Glutamatergic neuron (in vitro differentiated cells): Measurements from ENCODE around the gene WT1. TPM values are rescaled to one million over a fixed set of nuclear protein-coding genes. Genes with fewer than 3 reads are reported as not detected.

ENCODE experiments used
- DNase-seq: peaks from one replicate; pipeline ENCODE4 v3.0.0; 2022
- H3K27ac Mint-ChIP-seq: one replicate; pipeline ENCODE4 v1.8.0; 2020; ENCODE audit warnings: mild to moderate bottlenecking, mixed read lengths, inconsistent platforms; ENCODE audit not compliant: unreplicated experiment
- H3K27me3 Mint-ChIP-seq: one replicate; pipeline ENCODE4 v1.8.0; 2020; ENCODE audit warnings: mild to moderate bottlenecking, moderate library complexity, mixed read lengths, inconsistent platforms; ENCODE audit not compliant: unreplicated experiment
- H3K36me3 Mint-ChIP-seq: one replicate; pipeline ENCODE4 v1.8.0; 2020; ENCODE audit warnings: mild to moderate bottlenecking, mixed read lengths, inconsistent platforms; ENCODE audit not compliant: unreplicated experiment
- H3K4me1 Mint-ChIP-seq: one replicate; pipeline ENCODE4 v1.8.0; 2020; ENCODE audit warnings: mild to moderate bottlenecking, low read depth, mixed read lengths, inconsistent platforms; ENCODE audit not compliant: unreplicated experiment
- H3K4me3 Mint-ChIP-seq: one replicate; pipeline ENCODE4 v1.8.0; 2020; ENCODE audit warnings: mild to moderate bottlenecking, mixed read lengths, inconsistent platforms; ENCODE audit not compliant: unreplicated experiment
- H3K9me3 Mint-ChIP-seq: one replicate; pipeline ENCODE4 v1.8.0; 2020; ENCODE audit warnings: mild to moderate bottlenecking, moderate library complexity, mixed read lengths, inconsistent platforms; ENCODE audit not compliant: unreplicated experiment
- CTCF ChIP-seq: fragments of 200-600 bp; sonication (generic); IDR thresholded peaks from one replicate; pipeline ENCODE4 v1.5.0; 2021; ENCODE audit not compliant: partially characterized antibody, unreplicated experiment
- total RNA-seq: library from RNA; stranded (reverse); fragmentation: NEBNext Ultra II Directional; extraction: Animal tissue kit (Norgen Biotek cat#: 25700); gene quantifications from one replicate; pipeline ENCODE4 v1.2.1, GENCODE V29; 2021; ENCODE audit not compliant: unreplicated experiment

The WT1 gene
- total RNA-seq, 1 donor from 2014 or later: not detected

- DNase-seq: no peak
- Mint-ChIP-seq H3K36me3 (no peaks in the 10 kb centered on the region), H3K9me3 (no peaks in the 10 kb centered on the region), H3K27me3 (peaks cover 2% of the 10 kb centered on the region), H3K27ac (no peak overlapping the region), H3K4me1 (no peaks in the 10 kb centered on the region), H3K4me3 (no peak overlapping the region)
- TF ChIP-seq CTCF: no peak
These were observed 15.2 kb downstream of the WT1 start for GRCh38 chr11:32420139-32420538.

GRCh38 chr11:32418836-32419235 lies 16.5 kb downstream of the WT1 start:
- no peak overlapping the region for H3K27ac Mint-ChIP-seq
- no peak for DNase-seq
- H3K9me3 Mint-ChIP-seq: no peaks in the 10 kb centered on the region
- no peaks in the 10 kb centered on the region for H3K36me3 Mint-ChIP-seq
- H3K27me3 Mint-ChIP-seq: peaks cover 2% of the 10 kb centered on the region
- TF ChIP-seq CTCF: no peak
- no peaks in the 10 kb centered on the region for H3K4me1 Mint-ChIP-seq
- H3K4me3 Mint-ChIP-seq: no peak overlapping the region

- no peak for TF ChIP-seq CTCF
- Mint-ChIP-seq H3K4me3 (no peak overlapping the region), H3K4me1 (no peaks in the 10 kb centered on the region), H3K27me3 (no peaks in the 10 kb centered on the region), H3K9me3 (no peaks in the 10 kb centered on the region), H3K27ac (no peak overlapping the region), H3K36me3 (no peaks in the 10 kb centered on the region)
- DNase-seq: no peak
These were observed 17.5 kb downstream of the WT1 start for GRCh38 chr11:32417806-32418205.

GRCh38 chr11:32416301-32416700 lies 19.0 kb downstream of the WT1 start:
- no peak overlapping the region for H3K27ac Mint-ChIP-seq
- TF ChIP-seq CTCF: no peak
- H3K4me3 Mint-ChIP-seq: no peak overlapping the region
- no peaks in the 10 kb centered on the region for H3K27me3 Mint-ChIP-seq
- H3K36me3 Mint-ChIP-seq: no peaks in the 10 kb centered on the region
- DNase-seq: no peak
- no peaks in the 10 kb centered on the region for H3K9me3 Mint-ChIP-seq
- H3K4me1 Mint-ChIP-seq: no peaks in the 10 kb centered on the region

- no peak overlapping the region for H3K27ac Mint-ChIP-seq
- H3K4me3 Mint-ChIP-seq: no peak overlapping the region
- DNase-seq: no peak
- peaks cover 2% of the 10 kb centered on the region for H3K27me3 Mint-ChIP-seq
- no peak for TF ChIP-seq CTCF
- H3K4me1 Mint-ChIP-seq: no peaks in the 10 kb centered on the region
- H3K9me3 Mint-ChIP-seq: no peaks in the 10 kb centered on the region
- no peaks in the 10 kb centered on the region for H3K36me3 Mint-ChIP-seq
These were observed 20.4 kb downstream of the WT1 start for GRCh38 chr11:32414925-32415324.
